ENCODE measurements around the gene MED25.

The MED25 gene

DNA sequence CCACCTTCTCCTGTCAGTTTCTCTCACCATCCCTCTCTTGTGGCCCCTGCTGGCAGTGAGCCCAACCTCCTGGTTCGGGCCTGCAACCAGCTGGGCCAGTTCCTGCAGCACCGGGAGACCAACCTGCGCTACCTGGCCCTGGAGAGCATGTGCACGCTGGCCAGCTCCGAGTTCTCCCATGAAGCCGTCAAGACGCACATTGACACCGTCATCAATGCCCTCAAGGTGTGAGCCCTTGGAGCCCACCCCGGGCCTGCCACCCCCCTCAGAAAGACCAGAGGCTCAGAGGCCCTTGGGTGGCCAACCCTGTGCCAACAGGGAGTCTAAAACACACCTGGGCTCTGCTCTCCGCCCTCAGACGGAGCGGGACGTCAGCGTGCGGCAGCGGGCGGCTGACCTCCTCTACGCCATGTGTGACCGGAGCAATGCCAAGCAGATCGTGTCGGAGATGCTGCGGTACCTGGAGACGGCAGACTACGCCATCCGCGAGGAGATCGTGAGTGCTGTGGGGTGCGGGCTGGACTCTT lies 18.8 kb upstream of the MED25 start:
- DNase-seq, result no peak

DNA sequence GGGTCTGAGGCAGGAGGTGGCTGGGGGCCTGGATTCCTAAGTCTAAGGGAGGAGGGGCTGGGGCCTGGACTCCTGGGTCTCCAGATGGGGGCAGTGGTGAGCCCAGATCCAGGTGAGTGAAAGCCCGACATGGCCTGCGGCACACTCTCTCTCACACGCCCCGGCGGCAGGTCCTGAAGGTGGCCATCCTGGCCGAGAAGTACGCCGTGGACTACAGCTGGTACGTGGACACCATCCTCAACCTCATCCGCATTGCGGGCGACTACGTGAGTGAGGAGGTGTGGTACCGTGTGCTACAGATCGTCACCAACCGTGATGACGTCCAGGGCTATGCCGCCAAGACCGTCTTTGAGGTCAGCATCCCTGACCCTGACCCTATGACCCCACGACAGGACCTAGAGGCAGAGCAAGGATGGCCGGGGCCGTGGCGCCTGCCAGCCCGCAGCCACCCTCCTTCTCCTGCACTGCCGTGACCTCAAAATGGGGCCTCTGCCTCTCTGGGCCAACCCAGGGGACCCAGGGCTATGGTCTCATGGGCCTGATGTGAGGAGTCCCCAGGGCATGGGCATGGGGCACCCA lies 18.2 kb upstream of the MED25 start:
- DNase-seq, result no peak

DNA sequence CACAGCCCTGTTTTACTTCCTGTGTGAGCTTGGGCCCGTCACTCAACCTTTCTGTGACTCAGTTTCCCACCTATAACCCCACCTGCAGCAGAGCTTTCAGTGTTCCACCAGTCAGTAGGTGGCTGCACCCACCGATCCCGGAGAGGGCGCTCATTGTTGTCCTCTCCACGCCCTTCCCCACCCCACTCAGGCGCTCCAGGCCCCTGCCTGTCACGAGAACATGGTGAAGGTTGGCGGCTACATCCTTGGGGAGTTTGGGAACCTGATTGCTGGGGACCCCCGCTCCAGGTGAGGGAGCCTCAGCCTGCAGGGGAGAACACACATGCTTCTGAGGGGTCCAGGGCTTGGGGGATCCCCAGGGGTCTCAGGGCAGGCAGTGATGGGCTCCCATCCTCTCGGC lies 17.3 kb upstream of the MED25 start:
- DNase-seq, result no peak

DNA sequence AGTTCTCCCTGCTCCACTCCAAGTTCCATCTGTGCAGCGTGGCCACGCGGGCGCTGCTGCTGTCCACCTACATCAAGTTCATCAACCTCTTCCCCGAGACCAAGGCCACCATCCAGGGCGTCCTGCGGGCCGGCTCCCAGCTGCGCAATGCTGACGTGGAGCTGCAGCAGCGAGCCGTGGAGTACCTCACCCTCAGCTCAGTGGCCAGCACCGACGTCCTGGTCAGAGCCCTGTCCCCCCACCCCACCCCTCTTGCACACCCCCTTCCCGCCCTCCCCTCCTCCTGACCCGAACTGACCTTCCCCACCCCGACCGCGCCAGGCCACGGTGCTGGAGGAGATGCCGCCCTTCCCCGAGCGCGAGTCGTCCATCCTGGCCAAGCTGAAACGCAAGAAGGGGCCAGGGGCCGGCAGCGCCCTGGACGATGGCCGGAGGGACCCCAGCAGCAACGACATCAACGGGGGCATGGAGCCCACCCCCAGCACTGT lies 16.6 kb upstream of the MED25 start:
- DNase-seq, result no peak

DNA sequence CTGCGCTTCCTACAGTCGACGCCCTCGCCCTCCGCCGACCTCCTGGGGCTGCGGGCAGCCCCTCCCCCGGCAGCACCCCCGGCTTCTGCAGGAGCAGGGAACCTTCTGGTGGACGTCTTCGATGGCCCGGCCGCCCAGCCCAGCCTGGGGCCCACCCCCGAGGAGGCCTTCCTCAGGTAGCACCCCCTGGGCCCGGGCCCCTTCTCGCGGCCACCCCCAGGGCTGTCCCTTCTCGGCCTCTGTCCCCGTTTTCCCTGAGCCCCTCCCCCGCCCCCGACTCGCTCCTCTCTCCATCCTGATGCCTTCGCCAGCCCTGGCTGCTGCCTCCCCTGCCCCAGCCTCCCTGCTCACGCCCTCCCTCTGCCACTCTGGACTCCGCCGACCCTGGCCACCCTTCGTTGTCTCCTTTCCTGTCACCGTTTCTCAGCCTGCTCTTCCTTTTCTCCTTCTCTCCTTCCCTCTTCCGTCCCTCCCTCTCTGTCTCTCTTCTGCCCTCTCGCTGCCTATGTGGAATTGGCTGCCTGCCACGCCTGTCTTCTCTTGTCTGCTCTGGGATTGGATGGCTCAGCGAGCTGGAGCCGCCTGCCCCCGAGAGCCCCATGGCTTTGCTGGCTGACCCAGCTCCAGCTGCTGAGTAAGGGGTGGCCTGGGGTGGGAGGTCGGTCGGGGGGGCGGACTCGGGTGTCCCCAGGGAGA lies 16.0 kb upstream of the MED25 start:
- DNase-seq, result peak; percentile 90

DNA sequence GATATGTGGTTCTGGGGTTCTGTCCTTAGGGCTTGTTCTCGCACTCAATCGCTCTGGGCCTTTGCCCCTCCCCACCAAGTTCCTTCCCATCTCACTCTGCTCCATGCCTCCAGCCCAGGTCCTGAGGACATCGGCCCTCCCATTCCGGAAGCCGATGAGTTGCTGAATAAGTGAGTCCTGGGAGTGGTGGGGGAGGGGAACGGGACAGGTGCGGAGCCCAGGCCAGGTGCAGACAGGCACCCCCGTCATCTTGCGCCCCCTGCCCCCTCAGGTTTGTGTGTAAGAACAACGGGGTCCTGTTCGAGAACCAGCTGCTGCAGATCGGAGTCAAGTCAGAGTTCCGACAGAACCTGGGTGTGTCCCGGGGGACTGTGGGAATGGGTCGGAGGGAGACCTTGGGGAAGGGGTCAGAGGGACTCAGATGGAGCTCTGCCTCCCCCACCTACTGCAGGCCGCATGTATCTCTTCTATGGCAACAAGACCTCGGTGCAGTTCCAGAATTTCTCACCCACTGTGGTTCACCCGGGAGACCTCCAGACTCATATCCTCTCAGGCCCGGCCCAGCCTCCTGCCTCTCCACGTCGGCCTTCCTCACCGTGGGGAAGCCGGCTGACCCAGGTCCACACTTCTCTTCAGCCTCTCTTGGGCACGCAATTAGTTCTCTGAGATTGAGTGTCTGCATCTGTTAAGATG lies 15.1 kb upstream of the MED25 start:
- no peak for DNase-seq

DNA sequence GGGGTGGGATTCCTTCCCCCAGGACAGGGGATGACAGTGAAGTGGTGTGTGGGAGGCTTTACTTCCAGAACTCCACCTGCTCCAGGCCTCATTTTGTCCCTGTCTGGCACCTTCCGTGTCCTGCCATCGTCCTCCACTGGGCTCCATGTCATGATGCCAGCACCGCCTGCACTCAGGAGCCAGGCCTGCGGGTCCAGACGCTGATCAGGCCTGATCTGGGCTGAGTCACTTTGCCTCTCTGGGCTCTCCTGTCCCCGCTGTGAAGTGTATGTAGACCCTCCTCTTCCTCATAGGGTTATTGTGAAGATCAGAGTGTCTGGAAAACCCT lies 14.6 kb upstream of the MED25 start:
- no peak for DNase-seq

DNA sequence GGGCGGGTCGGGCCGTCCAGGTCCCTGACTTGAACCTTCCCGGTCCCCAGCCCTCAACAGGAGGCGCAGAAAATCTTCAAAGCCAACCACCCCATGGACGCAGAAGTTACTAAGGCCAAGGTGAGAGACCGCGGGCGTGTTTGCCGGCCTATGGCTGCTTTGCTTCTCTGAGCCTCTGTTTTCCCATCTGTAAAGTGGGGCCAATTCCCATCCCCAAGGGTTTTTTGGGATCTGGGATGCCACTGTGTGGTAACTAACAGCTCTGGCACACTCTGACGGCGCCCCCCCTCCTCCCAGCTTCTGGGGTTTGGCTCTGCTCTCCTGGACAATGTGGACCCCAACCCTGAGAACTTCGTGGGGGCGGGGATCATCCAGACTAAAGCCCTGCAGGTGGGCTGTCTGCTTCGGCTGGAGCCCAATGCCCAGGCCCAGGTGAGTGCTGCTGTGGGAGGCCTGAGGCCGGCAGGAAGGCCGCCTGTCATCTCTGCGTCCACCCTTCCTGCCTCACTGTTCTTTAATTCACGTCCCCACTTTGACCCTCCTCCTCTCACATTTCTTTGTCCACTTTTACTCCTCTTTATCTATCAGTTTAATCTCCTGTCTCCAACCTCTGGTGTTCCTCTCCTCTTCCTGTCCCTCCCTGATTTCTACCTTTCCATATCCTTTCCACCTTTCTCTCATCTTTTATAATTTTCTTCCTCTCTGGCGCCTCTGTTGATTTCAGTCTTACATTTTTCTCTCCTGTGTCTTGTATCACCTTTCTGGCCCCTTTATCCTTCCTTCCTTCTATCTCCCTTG lies 12.1 kb upstream of the MED25 start:
- DNase-seq, result no peak

DNA sequence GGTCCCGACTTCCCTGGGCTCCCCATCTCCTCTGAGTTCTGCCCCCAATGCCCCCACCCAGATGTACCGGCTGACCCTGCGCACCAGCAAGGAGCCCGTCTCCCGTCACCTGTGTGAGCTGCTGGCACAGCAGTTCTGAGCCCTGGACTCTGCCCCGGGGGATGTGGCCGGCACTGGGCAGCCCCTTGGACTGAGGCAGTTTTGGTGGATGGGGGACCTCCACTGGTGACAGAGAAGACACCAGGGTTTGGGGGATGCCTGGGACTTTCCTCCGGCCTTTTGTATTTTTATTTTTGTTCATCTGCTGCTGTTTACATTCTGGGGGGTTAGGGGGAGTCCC lies 11.5 kb upstream of the MED25 start:
- no peak for DNase-seq

DNA sequence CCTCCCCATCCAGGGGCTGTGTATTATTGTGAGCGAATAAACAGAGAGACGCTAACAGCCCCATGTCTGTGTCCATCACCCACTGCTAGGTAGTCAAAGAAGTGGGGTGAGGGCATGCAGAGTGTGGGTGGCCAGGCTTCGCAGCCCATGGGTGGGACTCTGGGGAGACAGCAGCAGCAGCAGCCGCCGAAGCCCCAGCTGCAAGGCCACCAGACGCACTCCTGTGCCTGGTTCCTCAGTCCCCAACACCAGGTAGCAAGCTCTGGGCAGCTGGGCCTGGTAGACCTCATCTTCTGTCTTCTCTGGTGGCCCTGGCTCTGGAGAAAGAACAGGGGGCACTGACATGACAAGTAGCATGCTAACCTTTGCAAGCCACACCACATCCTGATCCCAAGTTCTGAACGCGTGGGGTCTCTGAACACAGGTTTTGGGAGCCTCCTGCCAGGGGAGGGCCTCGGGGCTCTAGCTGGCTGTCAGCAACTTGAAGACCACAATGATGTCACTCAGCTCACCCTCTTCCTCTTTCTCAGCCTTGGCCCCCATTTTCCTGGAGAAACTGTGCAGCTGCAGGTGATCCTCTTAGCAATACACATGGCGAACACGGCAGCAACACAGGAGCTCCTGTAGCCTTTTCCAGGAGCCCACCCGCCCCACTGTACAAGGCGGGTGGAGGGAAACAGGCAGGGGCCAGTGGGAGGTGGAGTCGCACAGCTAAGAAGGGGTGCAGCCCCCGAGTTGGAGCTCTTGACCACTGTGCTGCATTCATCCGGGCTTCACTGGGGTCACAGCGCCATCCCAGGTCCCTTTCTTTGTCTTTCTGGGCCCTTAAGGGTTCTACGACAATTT lies 10.8 kb upstream of the MED25 start:
- no peak for DNase-seq

DNA sequence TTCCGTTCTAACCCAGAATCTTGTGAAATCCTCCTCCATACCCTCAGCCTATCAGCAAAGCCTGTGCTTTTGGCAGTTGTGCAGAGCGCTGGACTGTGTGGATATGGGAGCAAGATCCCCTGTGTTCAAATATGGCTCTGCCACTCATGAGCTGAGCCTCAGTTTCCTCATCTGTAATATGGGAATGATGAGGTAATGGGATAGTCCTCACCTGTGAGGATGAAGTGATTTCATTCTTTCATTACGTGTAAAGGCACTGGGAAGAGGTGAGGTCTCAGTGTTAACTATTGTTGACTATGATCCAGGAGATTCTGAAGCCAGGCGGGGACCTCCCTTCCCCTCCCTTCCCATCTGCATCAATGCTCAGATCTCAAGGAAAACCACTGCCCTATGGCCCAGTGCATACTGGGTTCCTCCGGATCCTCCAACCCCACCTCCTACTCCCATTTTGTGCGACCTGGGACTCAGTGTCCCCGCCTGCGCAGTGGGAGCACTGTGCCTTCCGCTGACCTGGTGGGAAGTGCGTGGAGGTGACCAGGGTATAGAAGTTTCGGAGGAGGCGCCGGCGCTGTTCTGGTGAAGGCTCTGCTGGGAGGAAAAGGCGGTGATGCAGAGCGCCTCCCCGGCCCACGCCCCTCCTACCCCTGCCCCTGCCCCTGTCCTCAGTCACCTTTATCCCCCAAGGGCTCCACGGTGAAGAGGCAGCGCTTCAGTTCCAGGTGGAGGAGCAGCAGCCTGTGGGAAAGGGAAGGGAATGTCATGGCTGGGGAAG lies 10.0 kb upstream of the MED25 start:
- DNase-seq, result no peak

DNA sequence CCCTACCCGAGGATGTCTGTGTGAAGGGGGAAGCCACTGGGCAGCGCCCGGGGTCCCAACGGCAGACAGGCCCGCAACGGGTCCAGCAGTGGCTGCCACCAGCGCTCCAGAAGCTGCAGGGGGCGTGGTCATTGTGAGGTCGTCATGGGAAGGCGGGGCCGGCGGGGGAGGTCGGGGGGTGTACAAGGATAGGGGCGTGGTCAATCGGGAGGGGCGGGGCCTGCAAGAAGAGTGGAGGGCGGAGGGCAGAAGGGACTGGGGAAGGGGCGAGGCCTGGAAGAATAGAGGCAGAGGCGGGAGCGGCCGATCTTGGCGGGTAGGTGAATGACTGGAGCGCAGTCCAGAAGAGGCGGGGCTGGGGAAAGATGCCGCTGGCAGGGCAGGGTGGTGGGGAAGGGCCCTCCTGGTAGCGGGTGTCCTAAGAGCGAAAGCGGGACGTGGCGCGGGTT lies 9.4 kb upstream of the MED25 start:
- DNase-seq, result peak; percentile 92

DNA sequence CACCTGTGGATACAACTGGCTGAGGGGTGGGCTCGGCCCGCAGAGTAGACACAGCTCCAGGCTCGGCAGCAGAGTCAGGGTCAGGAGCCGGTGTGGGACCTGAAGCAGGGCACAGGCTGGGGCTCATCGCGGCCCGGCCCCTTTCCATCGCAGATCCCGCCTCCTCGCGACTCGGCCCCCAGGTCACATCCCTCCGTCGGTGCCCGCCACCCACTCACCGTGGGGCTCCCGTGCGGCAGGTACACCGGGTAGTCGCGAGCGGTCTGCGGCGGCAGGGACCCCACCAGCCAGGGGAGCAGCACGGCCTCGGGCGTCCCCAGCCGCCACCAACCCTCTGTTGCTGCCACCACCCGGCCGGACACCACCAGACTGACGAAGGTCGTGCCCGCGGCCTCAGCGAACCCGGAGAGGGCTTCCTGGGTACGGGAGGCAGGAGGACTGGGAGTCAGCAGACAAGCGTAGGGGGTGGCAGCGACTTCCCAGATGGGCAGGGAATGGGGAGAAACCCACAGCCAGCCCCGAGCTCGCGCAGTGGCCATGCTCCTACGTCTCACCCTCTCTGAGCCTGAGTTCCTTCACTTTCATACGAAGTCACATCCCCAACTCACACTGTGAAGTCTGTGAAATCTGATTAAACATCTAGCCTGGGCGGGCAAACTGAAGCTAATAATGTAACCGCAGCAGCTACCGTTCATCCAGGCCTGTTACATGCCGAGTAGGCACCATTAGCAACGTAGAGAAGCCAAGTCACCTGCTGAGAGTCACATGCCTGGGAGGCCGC lies 8.7 kb upstream of the MED25 start:
- DNase-seq, result no peak

DNA sequence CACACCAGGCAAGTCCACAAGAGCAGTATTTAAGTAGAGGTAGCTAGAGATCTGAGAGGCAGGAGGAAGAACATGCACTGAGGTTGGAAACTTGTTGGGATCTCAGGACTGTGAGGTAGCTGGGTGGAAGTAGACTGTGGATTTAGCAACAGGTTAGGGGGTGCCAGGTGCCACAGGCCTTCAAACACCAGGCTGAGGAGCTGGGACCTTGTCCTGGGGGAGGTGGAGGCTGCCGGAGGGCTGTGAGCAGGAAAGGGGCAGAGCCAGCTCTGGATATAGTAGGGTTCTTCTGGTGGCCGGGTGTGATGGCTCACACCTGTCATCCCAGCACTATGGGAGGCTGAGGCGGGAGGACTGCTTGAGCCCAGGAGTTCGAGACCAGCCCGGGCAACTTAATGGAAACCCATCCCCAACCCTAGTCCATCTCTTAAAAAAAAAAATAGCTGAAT lies 8.1 kb upstream of the MED25 start:
- no peak for DNase-seq

DNA sequence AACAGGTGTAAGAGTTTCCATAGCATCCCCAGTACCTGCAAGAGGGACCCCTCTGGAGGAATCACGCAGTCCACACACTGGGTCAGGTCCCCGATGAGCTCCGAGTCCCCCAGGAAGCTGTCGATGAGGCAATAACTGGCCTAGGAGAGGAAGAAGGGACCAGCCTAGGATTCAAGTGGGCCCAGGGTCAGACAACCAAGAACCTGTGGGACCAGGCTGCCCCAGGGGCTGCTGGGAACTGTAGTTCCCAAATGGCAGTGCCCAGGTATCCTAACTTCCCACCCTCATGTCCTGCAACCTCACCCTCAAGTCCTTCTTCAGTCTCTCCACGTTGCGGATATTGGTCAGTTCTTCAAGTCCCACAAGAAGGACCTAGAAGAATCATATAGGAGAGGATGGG lies 6.8 kb upstream of the MED25 start:
- DNase-seq, result no peak

DNA sequence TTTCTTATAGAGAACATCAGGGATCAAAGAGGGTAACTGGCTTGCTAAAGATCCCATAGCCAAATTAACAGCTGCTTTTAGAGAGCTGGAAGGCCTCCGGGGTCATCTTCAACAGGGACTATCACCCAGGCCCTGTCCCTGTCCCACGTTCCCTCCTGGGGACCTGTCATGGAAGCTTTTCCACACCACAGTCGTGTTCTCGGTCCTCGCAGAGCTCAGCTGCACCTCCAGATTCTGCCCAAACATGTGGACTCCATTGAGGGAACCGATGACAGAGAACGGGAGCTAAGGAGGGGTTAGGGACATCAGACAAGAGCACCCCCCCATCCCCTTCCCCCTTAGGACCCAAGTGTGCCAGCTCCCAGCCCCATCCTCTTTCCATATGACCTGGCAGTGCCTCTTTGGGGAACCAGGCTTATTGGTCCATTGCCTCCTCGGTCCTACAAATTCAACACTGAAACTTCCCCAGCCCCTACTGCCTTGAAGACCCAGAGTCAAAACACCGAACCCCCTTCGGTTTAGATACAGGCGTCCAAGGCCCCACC lies 5.6 kb upstream of the MED25 start:
- DNase-seq, result no peak

DNA sequence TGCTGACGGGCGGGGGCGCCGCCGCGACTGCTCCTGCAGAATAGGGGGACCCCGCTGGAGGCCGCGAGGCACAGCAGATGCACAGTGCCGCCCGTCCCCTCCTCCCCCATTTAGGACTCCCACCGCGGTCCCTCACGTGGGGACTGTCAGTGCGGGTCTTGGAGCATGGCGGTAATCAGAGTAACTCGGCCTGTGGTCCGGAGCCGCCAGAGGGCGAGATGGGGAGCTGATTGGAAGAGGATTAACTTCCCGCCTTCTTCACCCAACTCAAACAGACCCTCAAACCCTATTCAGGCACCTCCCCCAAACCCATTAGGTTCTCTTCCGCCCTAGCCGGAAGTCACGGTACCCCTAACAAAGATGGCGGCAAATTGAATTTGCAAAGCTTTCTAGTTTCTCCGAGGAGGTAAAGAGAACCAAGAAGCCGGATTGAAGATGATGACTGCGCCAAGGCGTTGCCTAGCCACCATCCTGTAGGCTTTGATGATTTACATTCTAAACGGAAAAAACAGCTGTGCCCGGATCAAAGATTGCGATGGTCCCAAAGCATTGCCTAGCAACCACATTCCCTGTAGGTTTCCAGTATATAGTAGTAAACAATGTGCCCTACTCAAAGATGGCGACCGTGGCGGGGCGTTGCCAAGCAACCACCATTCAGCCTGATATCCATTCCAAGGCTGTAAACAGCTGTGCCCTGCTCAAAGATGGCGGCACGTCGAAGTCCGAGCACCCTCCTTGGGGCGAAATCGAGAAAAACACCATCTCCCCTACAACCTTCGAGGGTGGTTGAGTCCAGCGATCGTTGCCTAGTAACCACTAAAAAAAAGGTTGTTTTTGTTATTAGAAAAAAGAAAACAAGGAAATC lies 4.9 kb upstream of the MED25 start, which contains the start of gene FUZ:
Gene FUZ, minus strand, starts transcription at position 296 of the 865 bp plus-strand sequence. Its CDS starts 186 bp downstream, at position 110.
- peak; percentile 96 for DNase-seq

DNA sequence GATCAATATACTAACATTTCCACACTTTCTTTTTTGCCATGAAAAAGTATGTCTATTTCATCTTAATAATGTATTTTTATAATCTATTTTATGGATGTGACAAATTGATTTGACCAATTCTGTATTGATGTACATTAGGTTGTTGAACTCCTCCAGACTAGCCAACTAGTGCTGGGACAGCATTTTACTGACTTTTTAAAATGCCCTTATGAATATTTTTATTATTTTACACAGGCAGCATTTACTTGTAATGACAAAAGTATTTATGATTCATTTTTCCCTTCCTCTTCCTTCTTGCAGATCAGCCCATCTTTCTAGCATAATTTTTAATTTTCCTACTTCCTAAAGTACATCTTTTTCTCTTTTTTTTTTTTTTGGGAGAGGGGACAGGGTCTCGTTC lies 4.1 kb upstream of the MED25 start:
- no peak for DNase-seq

DNA sequence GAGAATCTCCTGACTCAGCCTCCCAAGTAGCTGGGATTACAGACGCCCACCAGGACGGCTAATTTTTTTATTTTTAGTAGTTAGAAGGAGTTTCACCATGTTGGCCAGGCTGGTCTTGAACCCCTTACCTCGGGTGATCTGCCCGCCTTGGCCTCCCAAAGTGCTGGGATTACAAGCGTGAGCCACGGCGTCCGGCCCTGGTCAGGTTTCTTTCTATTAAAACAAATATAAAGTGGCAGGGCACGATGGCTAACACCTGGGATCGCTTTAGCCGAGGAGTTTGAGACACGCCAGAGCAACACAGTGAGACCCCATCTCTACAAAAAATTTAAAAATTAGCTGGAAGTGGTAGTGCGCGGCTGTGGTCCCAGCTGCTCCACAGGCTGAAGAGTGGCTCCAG lies 1.5 kb upstream of the MED25 start:
- DNase-seq, result no peak

Data from right forelimb (tissue), 1 donor.